Stimulated activated CD4-positive, alpha-beta T cell treated with anti-CD3 and anti-CD28 coated beads, Interleukin-12 subunit alpha, Interleukin-12 subunit beta, amount 100 ng/mL, for 4 hours (primary cell): ENCODE results near the gene GUCY1A2.
"Not testable (repeated sequence)": the region's sequence is repeated elsewhere in the genome, so short reads cannot be mapped to it uniquely, and the experiment has no call there.

ENCODE experiments used
- DNase-seq: peaks from one replicate; pipeline ENCODE4 v3.0.0-alpha.2; 2020

The GUCY1A2 gene

GRCh38 chr11:106939157-106939556 lies 79.1 kb downstream of the GUCY1A2 start:
- no peak for DNase-seq

- no peak for DNase-seq
Measured at GRCh38 chr11:106937111-106937510, 81.2 kb downstream of the GUCY1A2 start.

GRCh38 chr11:106925245-106925644 lies 93.0 kb downstream of the GUCY1A2 start:
- DNase-seq = no peak

DNA sequence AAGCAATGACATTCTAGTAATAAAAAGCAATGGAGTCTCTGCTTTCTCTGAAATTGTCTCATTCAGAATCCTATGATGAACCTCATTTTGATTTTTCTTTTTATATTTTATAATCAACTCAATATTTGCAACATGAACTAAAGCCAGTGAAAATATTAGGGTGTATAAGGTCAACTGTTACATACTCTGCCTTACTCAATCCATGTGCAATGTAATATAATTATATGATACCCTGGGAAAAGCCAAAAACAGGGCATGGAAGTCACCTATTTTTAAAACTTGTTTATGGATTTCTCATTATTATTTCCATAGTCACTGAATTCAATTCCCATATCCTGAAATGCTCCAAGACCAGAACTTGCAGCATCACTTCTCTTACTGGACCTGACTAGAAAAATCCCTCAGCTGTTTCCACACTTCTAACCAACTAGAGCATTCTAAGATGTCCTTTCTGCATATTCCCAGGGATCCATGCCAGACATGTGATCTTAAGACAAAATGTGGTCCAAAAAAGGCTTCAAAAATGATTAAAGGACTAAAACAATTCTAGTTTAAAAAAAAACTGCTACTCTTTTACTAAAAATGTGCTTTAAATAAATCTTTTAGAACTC lies 97.3 kb downstream of the GUCY1A2 start:
- DNase-seq = no peak

- DNase-seq = no peak
Measured at GRCh38 chr11:106917973-106918372, 100.3 kb downstream of the GUCY1A2 start.

GRCh38 chr11:106914409-106914808 lies 103.9 kb downstream of the GUCY1A2 start:
- DNase-seq = no peak

GRCh38 chr11:106913141-106913540 lies 105.1 kb downstream of the GUCY1A2 start:
- no peak for DNase-seq

GRCh38 chr11:106904826-106905225 lies 113.5 kb downstream of the GUCY1A2 start:
- DNase-seq = no peak

DNA sequence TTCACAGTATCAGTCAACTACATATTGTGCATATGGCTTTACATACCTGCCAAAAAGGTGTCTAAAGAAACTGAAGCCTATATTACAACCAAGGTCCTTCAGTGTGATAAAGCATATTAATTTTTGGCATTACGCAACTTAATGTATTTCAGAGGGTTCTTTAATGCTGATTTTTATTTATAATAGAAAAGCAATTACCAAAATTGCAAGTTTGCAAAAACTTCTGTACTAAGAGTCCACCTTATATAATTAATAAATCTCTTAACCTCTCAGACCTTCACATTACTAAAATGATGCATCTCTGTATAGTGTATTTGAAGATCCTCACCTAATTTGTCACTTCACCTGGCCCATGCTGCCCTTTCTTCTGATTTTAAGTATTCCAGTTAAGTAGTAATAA lies 128.6 kb downstream of the GUCY1A2 start:
- DNase-seq = no peak

DNA sequence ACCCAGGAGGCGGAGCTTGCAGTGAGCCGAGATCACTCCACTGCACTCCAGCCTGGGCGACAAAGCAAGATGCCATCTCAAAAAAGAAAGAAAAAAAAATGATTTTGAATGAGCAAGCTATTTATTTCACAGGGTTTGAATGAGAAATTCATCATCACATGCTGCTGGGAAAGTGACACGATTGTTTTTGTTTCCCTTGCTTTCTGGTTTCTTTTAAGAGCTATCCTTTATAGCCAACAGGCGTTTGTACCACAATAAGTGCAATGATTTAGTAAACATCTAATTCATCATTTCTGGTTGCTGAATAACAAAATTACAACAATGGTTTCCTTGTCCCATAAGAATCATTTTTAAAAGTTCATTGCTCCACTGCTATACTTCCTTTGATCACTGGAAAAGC lies 129.9 kb downstream of the GUCY1A2 start:
- DNase-seq = no peak

GRCh38 chr11:106883693-106884092 lies 134.6 kb downstream of the GUCY1A2 start:
- not testable (repeated sequence) for DNase-seq

DNA sequence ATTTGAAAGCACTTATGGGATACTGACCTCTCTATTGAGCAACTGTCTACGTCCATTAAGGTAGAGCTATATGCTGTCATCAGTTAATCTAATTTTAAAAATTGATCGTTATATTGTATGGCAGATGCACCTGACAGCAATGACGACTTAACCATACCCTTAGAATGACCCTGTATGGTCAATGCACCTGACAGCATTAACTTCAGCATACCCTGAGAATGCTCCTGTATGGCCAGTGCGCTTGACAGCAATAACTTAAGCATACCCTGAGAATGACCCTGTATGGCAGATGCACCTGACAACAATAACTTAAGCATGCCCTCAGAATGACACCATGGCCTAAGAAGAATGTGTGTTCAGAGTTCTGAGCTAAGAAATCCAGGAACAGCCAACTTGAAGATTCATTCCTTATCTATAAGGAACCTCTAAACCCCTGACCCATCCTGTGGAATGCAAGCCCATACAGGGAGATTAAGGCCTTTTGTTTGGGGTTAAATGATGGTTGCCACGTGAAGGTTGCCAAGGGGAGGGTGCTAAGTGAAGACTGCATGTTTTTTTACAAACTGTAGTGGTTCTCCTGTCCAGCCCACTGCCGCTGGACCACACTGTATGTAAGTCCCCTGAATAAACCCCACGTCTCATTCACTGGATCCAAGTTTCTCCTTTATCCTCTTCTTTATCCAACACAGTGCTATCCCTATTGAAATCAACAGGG lies 138.3 kb downstream of the GUCY1A2 start:
- DNase-seq = no peak

DNA sequence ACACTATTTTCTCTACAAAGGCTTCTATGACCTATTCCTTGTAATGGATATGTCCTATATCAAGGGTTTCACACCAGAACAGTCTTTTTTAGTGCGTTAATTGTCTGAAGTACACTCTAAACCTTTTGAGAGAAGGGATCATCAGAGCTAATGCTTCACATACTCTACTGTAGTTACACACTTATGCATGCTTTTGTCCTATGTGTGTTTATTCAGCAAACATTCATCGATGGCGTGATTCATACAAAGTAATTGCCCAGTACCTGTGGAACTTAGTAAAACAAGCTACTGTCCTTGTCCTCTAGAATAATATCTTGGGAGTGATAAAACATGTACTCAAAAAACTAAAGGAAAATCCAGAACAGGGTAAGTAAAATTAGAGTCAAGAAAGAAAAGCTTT lies 139.2 kb downstream of the GUCY1A2 start:
- no peak for DNase-seq

- no peak for DNase-seq
Measured at GRCh38 chr11:106875013-106875412, 143.3 kb downstream of the GUCY1A2 start.

GRCh38 chr11:106872246-106872645 lies 146.0 kb downstream of the GUCY1A2 start:
- no peak for DNase-seq

GRCh38 chr11:106858200-106858599 lies 160.1 kb downstream of the GUCY1A2 start:
- no peak for DNase-seq

- DNase-seq = no peak
Measured at GRCh38 chr11:106856566-106856965, 161.7 kb downstream of the GUCY1A2 start.

DNA sequence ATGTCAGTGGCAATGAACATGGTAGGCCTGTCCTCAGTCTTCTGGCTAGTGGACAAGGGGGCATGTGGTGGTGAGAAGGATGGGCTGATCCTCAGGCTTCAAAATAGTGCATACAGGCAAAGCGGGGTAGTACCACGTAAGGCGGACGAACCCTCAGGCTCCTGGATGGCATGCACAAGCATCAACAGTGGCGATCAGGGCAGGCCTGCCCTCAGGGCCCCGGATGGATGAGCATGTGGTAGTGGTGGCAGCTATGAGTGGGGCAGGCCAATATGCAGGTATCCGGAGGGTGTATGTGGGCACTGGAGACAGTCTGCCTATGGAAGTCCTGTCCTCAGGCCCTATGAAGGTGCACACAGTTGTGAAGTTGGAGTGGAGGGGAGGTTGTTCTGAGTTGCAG lies 163.8 kb downstream of the GUCY1A2 start:
- no peak for DNase-seq

GRCh38 chr11:106853850-106854401 lies 164.3 kb downstream of the GUCY1A2 start:
- no peak for DNase-seq

- DNase-seq = no peak
Measured at GRCh38 chr11:106852779-106853178, 165.5 kb downstream of the GUCY1A2 start.

DNA sequence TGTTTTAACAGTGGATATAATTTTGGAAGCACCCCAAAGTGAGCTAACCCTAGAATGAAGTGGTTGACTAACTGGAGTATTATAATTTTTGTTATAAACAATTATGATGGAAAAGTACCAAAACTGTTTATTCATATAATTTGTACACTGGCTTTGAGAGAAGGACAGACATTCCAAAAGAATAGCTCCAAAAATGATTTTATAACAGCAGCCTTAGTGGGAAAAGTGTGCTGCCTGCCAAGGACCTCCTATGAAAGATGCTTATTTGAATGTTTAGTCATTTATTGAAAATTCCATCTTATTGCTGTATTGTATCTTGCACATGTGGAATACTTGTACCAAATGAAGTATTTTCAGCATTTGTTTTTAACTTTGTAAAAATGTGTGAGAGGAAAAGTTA lies 169.8 kb downstream of the GUCY1A2 start:
- no peak for DNase-seq

DNA sequence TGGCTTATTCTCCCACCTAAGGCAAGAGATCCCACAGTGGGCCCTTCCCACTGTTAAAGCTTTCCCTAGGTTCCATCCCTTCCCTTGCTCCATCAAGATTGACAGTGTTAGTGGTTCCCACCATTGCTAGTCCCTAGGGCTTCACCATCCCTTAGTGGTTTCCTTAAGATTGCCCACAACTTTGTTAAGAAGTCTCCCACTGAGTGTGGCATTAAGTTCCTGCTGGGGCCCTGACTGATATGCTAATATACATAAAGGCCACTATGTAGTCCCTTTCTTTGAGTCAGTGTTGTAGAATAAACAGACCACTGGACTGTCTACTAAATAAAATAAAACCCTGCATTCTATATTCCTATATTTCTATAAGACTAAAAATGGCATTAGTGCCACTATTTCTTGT lies 176.1 kb downstream of the GUCY1A2 start:
- DNase-seq = no peak

DNA sequence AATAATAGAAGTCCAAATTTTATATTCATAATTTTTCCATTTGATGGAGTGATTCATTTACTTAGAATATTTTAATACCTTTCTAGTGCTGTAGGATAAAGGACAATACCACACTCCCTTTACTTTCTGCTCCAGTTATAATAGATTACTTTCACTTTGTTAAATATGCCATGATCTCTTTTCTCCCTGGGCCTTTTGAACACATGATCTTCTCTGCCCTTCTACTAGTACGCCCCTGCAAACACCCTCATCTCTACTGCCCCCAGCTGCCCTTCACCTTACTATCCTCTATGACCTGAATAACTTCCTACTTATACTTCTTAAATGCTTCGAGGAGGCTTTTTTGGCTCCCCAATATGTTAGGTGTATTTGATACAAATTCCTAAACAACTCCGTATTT lies 177.3 kb downstream of the GUCY1A2 start:
- DNase-seq = no peak

- DNase-seq = no peak
Measured at GRCh38 chr11:106840146-106840545, 178.1 kb downstream of the GUCY1A2 start.

DNA sequence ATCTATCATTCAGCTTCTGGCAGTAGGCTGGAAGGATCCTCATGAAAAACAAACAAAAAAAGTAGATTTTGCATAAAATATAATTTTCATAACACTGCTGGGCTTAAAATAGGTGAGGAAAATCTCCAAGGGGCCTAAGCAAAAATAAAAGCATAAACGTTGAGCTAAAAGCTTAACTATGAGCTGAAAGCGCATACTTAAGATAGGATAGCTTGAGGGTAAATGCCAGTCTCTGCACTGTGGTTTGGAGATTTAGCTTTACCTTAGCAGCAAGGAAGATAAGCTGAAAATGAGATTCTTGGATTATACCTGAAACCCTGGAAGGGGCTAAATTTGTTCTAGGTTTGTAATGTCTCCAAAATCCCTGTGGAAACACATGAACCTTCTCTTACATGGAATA lies 183.7 kb downstream of the GUCY1A2 start:
- DNase-seq = no peak
